ENCODE measurements around the gene ARSK. TPM values are rescaled to one million over a fixed set of nuclear protein-coding genes. Genes with fewer than 3 reads are reported as not detected.
A peak's percentile ranks its signal among the peaks of the same experiment; 100 is the strongest.

ARSK gene
- total and polyA plus RNA-seq, 10 of the 15 experiments (the other 5 are each of a cell fraction or from before 2014, with no cell fraction given) = 1.6 to 9.5 (median 5.8) TPM

DNA sequence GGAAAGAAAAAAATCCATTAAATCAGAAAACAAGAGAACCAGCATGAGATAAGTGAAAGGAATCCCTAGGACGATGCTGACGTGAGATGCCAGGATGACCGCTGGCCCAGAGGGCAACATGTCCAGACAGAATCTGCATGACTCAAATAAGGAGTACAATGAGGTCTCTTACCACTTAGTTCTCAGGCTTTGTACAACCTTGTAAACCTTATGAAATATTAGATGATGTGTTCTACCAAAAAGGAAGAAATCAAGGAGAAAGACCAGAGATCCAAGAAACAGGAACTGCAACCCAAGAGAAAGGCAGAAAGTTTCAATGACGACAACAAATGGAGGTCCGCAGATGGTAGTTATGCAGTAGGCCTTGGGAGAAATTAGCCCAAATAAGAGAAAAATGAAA, 62.2 kb downstream of the ARSK start:
- no peak overlapping the region for H3K4me3 ChIP-seq
- H3K4me2 ChIP-seq (ENCODE audit: control insufficient read depth, insufficient read depth) = no peak overlapping the region
- FAIRE-seq = no peak
- 86% methylated on average over 5 of the region's 5 CpGs for WGBS (ENCODE audit: insufficient coverage, insufficient replicate concordance, low lambda C conversion rate, missing lambda C conversion rate)
- ChIA-PET CTCF (interaction anchor here (0.6 kb wide), 1 partner anchor 664 kb away, joined by 3 read pairs; no protein-coding TSS in a partner anchor), POLR2A (no interaction called here), SMC1A (ENCODE audit: uncharacterized antibody, unreplicated experiment) (interaction anchor here (0.8 kb wide), 1 partner anchor 172 kb away, joined by 3 read pairs; no protein-coding TSS in a partner anchor), RAD21 (ENCODE audit: unreplicated experiment) (no interaction called here)
- peaks cover 3% of the 10 kb centered on the region; the same call in 1 of the 2 replicates for H3K79me2 ChIP-seq (ENCODE audit: control insufficient read depth, insufficient read depth, low read length)
- peaks cover 20% of the 10 kb centered on the region for H3K4me1 ChIP-seq (ENCODE audit: control insufficient read depth, insufficient read depth, low read length)
- H3K27ac ChIP-seq (ENCODE audit: control insufficient read depth, insufficient read depth) = peak overlapping the region; percentile 17
- in situ Hi-C loops (cut with MboI) = no loop called here
- H3K9me3 ChIP-seq (replicated peaks; ENCODE audit: control insufficient read depth, insufficient read depth, low read length) = peaks cover 6% of the 10 kb centered on the region; the same call in 2 of the 3 replicates
- peak; percentile 73 for DNase-seq (ENCODE audit: low read depth, low spot score)
- H3K36me3 ChIP-seq (ENCODE audit: control insufficient read depth in 2 of 2, insufficient read depth in 2 of 2, low read length in 1 of 2) = no peaks in the 10 kb centered on the region
- 0 out of 2 replicates have a peak overlapping the region, but pooled peaks have one; percentile 1 for H3K9ac ChIP-seq (ENCODE audit: control insufficient read depth, insufficient read depth, low read length)
- H2AFZ ChIP-seq (ENCODE audit: control insufficient read depth, low read depth, low read length) = no peak overlapping the region
- H3K27me3 ChIP-seq (replicated peaks in 1 of 2; ENCODE audit: control insufficient read depth in 2 of 2, insufficient read depth in 2 of 2, low read length in 1 of 2) = peaks cover 0 to 2% of the 10 kb centered on the region in 2 experiments; a peak in 1 of 4 replicates
- no peaks in the 10 kb centered on the region for H4K20me1 ChIP-seq (ENCODE audit: control insufficient read depth, insufficient read depth)
- ATAC-seq = peak; percentile 39
- intact Hi-C loops (cut with micrococcal nuclease; ENCODE audit: unreplicated experiment) = loop anchor here (1.0 to 10.0 kb wide), 2 partner anchors 62 to 542 kb away; partner anchors contain the start of gene ARSK
- BruUV-seq (replicated peaks) = no TSS peak
- TF ChIP-seq NFXL1 (IDR thresholded peaks at IDR 0.05; ENCODE audit: borderline replicate concordance) (no peak), NBN (IDR thresholded peaks at IDR 0.05) (0 out of 2 replicates have a peak, but pooled peaks have one; percentile 16), MTA2 (IDR thresholded peaks at IDR 0.05; ENCODE audit: low read depth) (peak; percentile 68; the same call in 1 of the 2 replicates), ZNF622 (IDR thresholded peaks at IDR 0.05) (no peak), CBFB (IDR thresholded peaks at IDR 0.05; ENCODE audit: low read depth) (no peak), BCL11A (IDR thresholded peaks at IDR 0.05; ENCODE audit: low read depth, low read length) (peak; percentile 90; the same call in 1 of the 2 replicates), CHD4 (IDR thresholded peaks at IDR 0.05) (no peak), DPF2 (IDR thresholded peaks at IDR 0.05) (peak; percentile 87)
- TF ChIP-seq, protein P1, sequence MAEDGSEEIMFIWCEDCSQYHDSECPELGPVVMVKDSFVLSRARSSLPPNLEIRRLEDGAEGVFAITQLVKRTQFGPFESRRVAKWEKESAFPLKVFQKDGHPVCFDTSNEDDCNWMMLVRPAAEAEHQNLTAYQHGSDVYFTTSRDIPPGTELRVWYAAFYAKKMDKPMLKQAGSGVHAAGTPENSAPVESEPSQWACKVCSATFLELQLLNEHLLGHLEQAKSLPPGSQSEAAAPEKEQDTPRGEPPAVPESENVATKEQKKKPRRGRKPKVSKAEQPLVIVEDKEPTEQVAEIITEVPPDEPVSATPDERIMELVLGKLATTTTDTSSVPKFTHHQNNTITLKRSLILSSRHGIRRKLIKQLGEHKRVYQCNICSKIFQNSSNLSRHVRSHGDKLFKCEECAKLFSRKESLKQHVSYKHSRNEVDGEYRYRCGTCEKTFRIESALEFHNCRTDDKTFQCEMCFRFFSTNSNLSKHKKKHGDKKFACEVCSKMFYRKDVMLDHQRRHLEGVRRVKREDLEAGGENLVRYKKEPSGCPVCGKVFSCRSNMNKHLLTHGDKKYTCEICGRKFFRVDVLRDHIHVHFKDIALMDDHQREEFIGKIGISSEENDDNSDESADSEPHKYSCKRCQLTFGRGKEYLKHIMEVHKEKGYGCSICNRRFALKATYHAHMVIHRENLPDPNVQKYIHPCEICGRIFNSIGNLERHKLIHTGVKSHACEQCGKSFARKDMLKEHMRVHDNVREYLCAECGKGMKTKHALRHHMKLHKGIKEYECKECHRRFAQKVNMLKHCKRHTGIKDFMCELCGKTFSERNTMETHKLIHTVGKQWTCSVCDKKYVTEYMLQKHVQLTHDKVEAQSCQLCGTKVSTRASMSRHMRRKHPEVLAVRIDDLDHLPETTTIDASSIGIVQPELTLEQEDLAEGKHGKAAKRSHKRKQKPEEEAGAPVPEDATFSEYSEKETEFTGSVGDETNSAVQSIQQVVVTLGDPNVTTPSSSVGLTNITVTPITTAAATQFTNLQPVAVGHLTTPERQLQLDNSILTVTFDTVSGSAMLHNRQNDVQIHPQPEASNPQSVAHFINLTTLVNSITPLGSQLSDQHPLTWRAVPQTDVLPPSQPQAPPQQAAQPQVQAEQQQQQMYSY (CRISPR knock-in tag; IDR thresholded peaks at IDR 0.05) = no peak
- TF ChIP-seq, protein P2, sequence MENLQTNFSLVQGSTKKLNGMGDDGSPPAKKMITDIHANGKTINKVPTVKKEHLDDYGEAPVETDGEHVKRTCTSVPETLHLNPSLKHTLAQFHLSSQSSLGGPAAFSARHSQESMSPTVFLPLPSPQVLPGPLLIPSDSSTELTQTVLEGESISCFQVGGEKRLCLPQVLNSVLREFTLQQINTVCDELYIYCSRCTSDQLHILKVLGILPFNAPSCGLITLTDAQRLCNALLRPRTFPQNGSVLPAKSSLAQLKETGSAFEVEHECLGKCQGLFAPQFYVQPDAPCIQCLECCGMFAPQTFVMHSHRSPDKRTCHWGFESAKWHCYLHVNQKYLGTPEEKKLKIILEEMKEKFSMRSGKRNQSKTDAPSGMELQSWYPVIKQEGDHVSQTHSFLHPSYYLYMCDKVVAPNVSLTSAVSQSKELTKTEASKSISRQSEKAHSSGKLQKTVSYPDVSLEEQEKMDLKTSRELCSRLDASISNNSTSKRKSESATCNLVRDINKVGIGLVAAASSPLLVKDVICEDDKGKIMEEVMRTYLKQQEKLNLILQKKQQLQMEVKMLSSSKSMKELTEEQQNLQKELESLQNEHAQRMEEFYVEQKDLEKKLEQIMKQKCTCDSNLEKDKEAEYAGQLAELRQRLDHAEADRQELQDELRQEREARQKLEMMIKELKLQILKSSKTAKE (IDR thresholded peaks at IDR 0.05; ENCODE audit: low read depth, poor library complexity, severe bottlenecking) = peak; percentile 72
- TF ChIP-seq, protein P3, sequence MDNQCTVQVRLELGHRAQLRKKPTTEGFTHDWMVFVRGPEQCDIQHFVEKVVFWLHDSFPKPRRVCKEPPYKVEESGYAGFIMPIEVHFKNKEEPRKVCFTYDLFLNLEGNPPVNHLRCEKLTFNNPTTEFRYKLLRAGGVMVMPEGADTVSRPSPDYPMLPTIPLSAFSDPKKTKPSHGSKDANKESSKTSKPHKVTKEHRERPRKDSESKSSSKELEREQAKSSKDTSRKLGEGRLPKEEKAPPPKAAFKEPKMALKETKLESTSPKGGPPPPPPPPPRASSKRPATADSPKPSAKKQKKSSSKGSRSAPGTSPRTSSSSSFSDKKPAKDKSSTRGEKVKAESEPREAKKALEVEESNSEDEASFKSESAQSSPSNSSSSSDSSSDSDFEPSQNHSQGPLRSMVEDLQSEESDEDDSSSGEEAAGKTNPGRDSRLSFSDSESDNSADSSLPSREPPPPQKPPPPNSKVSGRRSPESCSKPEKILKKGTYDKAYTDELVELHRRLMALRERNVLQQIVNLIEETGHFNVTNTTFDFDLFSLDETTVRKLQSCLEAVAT (IDR thresholded peaks at IDR 0.05) = no peak
- TF ChIP-seq, protein P4, sequence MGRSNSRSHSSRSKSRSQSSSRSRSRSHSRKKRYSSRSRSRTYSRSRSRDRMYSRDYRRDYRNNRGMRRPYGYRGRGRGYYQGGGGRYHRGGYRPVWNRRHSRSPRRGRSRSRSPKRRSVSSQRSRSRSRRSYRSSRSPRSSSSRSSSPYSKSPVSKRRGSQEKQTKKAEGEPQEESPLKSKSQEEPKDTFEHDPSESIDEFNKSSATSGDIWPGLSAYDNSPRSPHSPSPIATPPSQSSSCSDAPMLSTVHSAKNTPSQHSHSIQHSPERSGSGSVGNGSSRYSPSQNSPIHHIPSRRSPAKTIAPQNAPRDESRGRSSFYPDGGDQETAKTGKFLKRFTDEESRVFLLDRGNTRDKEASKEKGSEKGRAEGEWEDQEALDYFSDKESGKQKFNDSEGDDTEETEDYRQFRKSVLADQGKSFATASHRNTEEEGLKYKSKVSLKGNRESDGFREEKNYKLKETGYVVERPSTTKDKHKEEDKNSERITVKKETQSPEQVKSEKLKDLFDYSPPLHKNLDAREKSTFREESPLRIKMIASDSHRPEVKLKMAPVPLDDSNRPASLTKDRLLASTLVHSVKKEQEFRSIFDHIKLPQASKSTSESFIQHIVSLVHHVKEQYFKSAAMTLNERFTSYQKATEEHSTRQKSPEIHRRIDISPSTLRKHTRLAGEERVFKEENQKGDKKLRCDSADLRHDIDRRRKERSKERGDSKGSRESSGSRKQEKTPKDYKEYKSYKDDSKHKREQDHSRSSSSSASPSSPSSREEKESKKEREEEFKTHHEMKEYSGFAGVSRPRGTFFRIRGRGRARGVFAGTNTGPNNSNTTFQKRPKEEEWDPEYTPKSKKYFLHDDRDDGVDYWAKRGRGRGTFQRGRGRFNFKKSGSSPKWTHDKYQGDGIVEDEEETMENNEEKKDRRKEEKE (IDR thresholded peaks at IDR 0.05) = no peak
- TF ChIP-seq, protein P5, sequence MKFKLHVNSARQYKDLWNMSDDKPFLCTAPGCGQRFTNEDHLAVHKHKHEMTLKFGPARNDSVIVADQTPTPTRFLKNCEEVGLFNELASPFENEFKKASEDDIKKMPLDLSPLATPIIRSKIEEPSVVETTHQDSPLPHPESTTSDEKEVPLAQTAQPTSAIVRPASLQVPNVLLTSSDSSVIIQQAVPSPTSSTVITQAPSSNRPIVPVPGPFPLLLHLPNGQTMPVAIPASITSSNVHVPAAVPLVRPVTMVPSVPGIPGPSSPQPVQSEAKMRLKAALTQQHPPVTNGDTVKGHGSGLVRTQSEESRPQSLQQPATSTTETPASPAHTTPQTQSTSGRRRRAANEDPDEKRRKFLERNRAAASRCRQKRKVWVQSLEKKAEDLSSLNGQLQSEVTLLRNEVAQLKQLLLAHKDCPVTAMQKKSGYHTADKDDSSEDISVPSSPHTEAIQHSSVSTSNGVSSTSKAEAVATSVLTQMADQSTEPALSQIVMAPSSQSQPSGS (IDR thresholded peaks at IDR 0.05; ENCODE audit: low read length) = peak; percentile 72; the same call in 1 of the 2 replicates

All from GM12878 (cell line).